Suprapubic skin (tissue), 4 donors: ENCODE measurements around the gene KTN1. TPM values are rescaled to one million over a fixed set of nuclear protein-coding genes. Genes with fewer than 3 reads are reported as not detected.

Experiments used
- DNase-seq, 2 donors: peaks; one replicate each; pipeline ENCODE4 v3.0.0-alpha.2; 2019; ENCODE audit warnings: low spot score in 2 of 2
- H3K27ac ChIP-seq: fragments of 200-600 bp; sonication (generic); one replicate; pipeline ENCODE4 v1.5.1; 2019
- H3K27me3 ChIP-seq: fragments of 200-600 bp; sonication (generic); one replicate; pipeline ENCODE4 v1.5.1; 2019
- H3K36me3 ChIP-seq: fragments of 200-600 bp; sonication (generic); one replicate; pipeline ENCODE4 v1.5.1; 2019
- H3K4me1 ChIP-seq: fragments of 200-600 bp; sonication (generic); one replicate; pipeline ENCODE4 v1.5.1; 2019
- H3K4me3 ChIP-seq: fragments of 200-600 bp; sonication (generic); one replicate; pipeline ENCODE4 v1.5.1; 2019; ENCODE audit warnings: mild to moderate bottlenecking
- H3K9me3 ChIP-seq: fragments of 200-600 bp; sonication (generic); one replicate; pipeline ENCODE4 v1.5.1; 2019
- EP300 ChIP-seq: sonication (generic); formaldehyde crosslinking; IDR thresholded peaks from one replicate; pipeline ENCODE4 v1.6.1; 2017; ENCODE audit warnings: antibody characterized with exemption
- POLR2A ChIP-seq, 2 donors: fragments of 450-650 bp; IDR thresholded peaks; one replicate each; pipeline ENCODE4 v1.6.1; 2017; ENCODE audit warnings: antibody characterized with exemption in 2 of 2, mild to moderate bottlenecking in 2 of 2, moderate library complexity in 2 of 2
- POLR2AphosphoS5 ChIP-seq, 3 donors: sonication (generic); formaldehyde crosslinking; IDR thresholded peaks; one replicate each; pipeline ENCODE4 v1.6.1; 2017; ENCODE audit warnings: antibody characterized with exemption in 3 of 3
- WGBS: methylation state at CpG from one replicate; pipeline ENCODE4 v1.1.5; 2018; 5-methylcytosine and 5-hydroxymethylcytosine counted together
- total RNA-seq, 4 donors: library from RNA; depleted of rRNA; stranded (reverse); fragments of >200 nt; gene quantifications; one replicate each; pipeline ENCODE4 v1.1.0, GENCODE V29; 2016
- TF ChIP-seq, protein P1 (sequence below), 2 donors: fragments of 200-600 bp in 1 of 2; fragments of 450-650 bp in 1 of 2; sonication (generic) in 1 of 2; IDR thresholded peaks; one replicate each; pipeline ENCODE4 v1.5.1; 2016 to 2019; ENCODE audit warnings: antibody characterized with exemption in 2 of 2, mild to moderate bottlenecking in 1 of 2, moderate library complexity in 1 of 2

The KTN1 gene
- total RNA-seq, 4 donors from 2014 or later, result 89.7 to 147 (median 114) TPM

DNA sequence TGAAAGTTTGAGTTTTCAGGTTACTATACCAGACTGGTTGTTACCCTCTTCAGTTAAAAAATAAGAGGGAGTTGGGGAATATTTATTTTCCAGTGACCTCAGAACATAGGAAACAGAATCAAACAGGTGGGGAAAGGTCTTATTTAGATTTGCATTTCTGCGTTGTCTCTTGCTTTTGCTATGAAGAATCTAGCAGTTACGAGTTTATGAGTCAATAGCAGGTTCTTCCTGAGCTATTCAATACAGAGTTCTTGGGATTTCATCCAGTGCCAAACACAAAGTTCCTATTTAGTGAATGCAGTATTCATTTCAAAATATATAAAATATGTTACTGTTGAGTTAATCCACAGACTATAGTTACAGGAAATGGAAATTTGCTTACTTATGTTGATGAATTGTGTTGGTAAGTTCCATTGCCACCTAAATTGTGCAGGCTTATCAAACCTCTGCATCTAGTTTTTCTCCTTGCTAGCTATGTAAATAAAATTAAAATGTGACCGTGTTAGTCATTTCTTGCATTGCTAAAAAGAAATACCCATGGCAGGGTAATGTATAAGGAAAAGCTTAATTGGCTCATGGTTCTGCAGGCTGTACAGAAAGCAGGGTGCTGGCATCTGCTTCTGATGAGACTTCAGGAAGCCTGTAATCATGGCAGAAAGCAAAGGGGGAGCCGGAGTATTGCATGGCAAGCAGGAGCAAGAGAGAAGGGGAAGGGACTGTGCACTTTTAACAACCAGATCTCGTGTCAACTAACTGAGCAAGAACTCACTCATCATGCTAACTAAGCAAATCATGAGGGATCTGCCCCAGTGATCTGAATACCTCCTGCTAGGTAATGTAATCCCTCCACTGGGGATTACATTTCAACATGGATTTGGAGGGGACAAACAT is 110.2 kb downstream of the KTN1 start:
- WGBS, result 62% methylated on average over 5 of the region's 5 CpGs
- no peaks in the 10 kb centered on the region for H3K9me3 ChIP-seq
- no peak overlapping the region for H3K27ac ChIP-seq
- peaks cover 15% of the 10 kb centered on the region for H3K36me3 ChIP-seq
- H3K4me1 ChIP-seq, result no peaks in the 10 kb centered on the region
- TF ChIP-seq POLR2A (IDR thresholded peaks at IDR 0.05) (no peak), EP300 (no peak), POLR2AphosphoS5 (IDR thresholded peaks at IDR 0.05) (no peak)
- TF ChIP-seq, protein P1, sequence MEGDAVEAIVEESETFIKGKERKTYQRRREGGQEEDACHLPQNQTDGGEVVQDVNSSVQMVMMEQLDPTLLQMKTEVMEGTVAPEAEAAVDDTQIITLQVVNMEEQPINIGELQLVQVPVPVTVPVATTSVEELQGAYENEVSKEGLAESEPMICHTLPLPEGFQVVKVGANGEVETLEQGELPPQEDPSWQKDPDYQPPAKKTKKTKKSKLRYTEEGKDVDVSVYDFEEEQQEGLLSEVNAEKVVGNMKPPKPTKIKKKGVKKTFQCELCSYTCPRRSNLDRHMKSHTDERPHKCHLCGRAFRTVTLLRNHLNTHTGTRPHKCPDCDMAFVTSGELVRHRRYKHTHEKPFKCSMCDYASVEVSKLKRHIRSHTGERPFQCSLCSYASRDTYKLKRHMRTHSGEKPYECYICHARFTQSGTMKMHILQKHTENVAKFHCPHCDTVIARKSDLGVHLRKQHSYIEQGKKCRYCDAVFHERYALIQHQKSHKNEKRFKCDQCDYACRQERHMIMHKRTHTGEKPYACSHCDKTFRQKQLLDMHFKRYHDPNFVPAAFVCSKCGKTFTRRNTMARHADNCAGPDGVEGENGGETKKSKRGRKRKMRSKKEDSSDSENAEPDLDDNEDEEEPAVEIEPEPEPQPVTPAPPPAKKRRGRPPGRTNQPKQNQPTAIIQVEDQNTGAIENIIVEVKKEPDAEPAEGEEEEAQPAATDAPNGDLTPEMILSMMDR (IDR thresholded peaks at IDR 0.05), result no peak
- H3K4me3 ChIP-seq, result no peak overlapping the region
- DNase-seq, result no peak
- H3K27me3 ChIP-seq, result no peaks in the 10 kb centered on the region

DNA sequence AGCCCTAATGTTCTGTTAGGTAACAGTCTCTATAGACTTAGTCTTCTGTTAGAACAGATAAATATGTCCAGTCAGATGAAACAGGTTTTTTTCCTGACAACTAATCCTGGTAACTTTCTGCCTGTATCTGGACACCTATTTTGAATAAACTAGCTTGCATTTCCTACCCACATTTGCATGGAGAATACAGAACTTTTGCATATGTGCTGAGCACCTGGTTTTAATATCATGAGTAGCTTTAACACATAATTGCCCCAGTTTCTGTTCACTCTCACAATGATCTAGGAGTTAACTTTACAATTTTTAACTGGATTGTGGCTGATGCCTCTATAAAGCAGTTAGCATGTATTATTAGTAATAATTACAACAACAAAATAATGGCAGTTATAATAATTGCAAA is 111.7 kb downstream of the KTN1 start:
- TF ChIP-seq EP300, result no peak
- TF ChIP-seq POLR2AphosphoS5 (IDR thresholded peaks at IDR 0.05), result no peak
- TF ChIP-seq POLR2A (IDR thresholded peaks at IDR 0.05), result no peak
- TF ChIP-seq, protein P1 (IDR thresholded peaks at IDR 0.05), result no peak
- Histone ChIP-seq H3K27me3 (no peaks in the 10 kb centered on the region), H3K36me3 (peaks cover under 1% of the 10 kb centered on the region), H3K4me3 (no peak overlapping the region), H3K9me3 (no peaks in the 10 kb centered on the region), H3K4me1 (no peaks in the 10 kb centered on the region), H3K27ac (no peak overlapping the region)
- DNase-seq, result no peak

DNA sequence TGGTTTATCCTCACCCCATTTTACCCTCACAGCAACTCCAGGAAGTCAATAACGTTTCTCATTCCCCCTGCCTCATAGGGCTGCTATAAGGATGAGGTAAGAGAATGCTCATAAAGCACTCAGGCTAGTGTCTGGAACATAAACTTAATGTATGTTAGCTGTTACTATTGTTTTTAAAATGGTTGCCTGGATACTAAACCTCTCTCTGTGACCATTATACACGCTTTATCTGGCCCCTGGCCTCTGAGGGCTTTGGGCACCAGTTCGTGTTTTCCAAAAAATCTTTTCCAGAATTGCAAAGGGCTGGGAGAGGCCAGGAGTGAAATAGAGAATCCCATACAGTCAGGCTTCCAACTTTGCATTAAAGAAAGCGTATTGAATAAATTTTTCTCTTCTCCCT is 113.9 kb downstream of the KTN1 start:
- Histone ChIP-seq H3K27ac (no peak overlapping the region), H3K36me3 (no peaks in the 10 kb centered on the region), H3K27me3 (no peaks in the 10 kb centered on the region), H3K9me3 (no peaks in the 10 kb centered on the region), H3K4me1 (no peaks in the 10 kb centered on the region), H3K4me3 (no peak overlapping the region)
- TF ChIP-seq POLR2AphosphoS5 (IDR thresholded peaks at IDR 0.05) (no peak), POLR2A (IDR thresholded peaks at IDR 0.05) (no peak), EP300 (no peak)
- TF ChIP-seq, protein P1 (IDR thresholded peaks at IDR 0.05), result no peak
- 76% methylated on average over 4 of the region's 4 CpGs for WGBS
- DNase-seq, result no peak

DNA sequence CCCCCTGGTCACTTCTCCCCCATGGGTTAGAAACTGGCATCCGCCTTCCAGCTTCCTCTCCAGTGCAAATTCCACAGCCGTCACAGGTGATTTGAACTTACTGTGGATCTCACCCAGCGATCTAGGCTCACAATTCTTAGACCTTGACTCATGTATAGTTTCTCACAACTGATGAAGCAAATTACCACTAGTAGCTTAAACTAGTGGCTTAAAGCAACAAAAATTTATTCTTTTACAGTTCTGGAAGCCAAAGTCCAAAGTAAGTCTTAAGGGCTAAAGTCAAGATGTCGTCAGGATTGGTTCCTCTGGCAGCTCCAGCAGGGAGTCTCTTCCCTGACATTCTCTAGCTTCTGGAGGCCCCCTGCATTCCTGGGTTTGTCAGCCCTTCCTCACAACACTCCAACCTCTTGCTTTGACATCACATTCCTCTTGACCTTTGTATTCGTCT is 117.4 kb downstream of the KTN1 start:
- H3K4me1 ChIP-seq, result no peaks in the 10 kb centered on the region
- WGBS, result over 99% methylated on average over 5 of the region's 5 CpGs
- DNase-seq, result no peak
- H3K27me3 ChIP-seq, result no peaks in the 10 kb centered on the region
- H3K4me3 ChIP-seq, result no peak overlapping the region
- no peak for TF ChIP-seq EP300
- no peak for TF ChIP-seq POLR2A (IDR thresholded peaks at IDR 0.05)
- no peak for TF ChIP-seq POLR2AphosphoS5 (IDR thresholded peaks at IDR 0.05)
- TF ChIP-seq, protein P1 (IDR thresholded peaks at IDR 0.05), result no peak
- H3K9me3 ChIP-seq, result no peaks in the 10 kb centered on the region
- H3K36me3 ChIP-seq, result no peaks in the 10 kb centered on the region
- no peak overlapping the region for H3K27ac ChIP-seq

DNA sequence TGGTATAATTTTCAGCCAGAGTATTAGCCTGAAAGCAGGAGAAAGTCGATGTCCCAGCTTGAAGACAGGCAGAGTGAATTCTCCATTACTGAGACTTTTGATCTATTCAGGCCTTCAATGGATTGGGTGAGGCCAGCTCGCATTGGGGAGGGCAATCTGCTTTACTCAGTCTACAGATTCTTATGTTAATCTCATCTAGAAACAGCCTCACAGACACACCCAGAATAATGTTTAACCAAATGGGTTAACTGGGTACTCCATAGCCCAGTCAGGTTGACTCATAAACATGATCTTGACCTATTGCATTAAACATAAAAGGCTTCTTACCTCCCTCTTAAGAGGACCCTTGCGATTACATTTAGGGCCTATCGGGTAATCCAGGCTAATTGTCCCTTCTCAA is 118.0 kb downstream of the KTN1 start:
- no peak for TF ChIP-seq POLR2AphosphoS5 (IDR thresholded peaks at IDR 0.05)
- TF ChIP-seq EP300, result no peak
- TF ChIP-seq POLR2A (IDR thresholded peaks at IDR 0.05), result no peak
- TF ChIP-seq, protein P1 (IDR thresholded peaks at IDR 0.05), result no peak
- WGBS, result 91% methylated on average over 4 of the region's 4 CpGs
- no peaks in the 10 kb centered on the region for H3K4me1 ChIP-seq

More for the DNA sequence above, 118.0 kb downstream of the KTN1 start:
- no peak overlapping the region for H3K27ac ChIP-seq
- H3K27me3 ChIP-seq, result no peaks in the 10 kb centered on the region
- DNase-seq, result no peak
- H3K36me3 ChIP-seq, result no peaks in the 10 kb centered on the region
- no peak overlapping the region for H3K4me3 ChIP-seq
- no peaks in the 10 kb centered on the region for H3K9me3 ChIP-seq
